GM08714 (cell line): ENCODE measurements around the gene ESR2.
"Not testable (repeated sequence)": the region's sequence is repeated elsewhere in the genome, so short reads cannot be mapped to it uniquely, and the experiment has no call there.

Source experiments
- H3K4me3 ChIP-seq: fragments of 200-500 bp; sonication (Bioruptor generic); 2 replicates; pipeline ENCODE4 v1.5.1; 2014; ENCODE audit warnings: mild to moderate bottlenecking, low read length, inconsistent platforms
- ZNF274 ChIP-seq: IDR thresholded peaks from 2 replicates; pipeline ENCODE4 v1.6.1; 2012; ENCODE audit warnings: mild to moderate bottlenecking, low read depth, low read length

Gene ESR2

DNA sequence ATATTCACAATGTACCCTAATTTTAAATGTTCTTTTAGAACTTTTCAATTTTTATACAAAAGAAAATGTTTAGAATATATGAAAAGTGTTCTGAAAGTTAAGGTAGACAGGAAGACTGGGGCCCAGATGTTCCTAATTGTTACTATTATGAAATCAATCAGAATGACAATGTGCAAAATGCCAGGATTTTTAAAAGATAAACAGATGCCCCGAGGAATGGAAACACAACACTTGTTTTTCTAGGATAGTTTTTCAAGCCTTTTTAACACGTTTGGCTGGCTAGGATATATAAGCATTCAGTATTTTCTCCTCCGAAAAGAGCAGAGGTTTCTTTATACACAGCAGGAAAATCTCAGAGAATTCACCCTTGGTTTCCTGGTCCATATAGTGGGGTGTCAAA, 106.8 kb downstream of the ESR2 start:
- H3K4me3 ChIP-seq = no peak overlapping the region
- no peak for TF ChIP-seq ZNF274

DNA sequence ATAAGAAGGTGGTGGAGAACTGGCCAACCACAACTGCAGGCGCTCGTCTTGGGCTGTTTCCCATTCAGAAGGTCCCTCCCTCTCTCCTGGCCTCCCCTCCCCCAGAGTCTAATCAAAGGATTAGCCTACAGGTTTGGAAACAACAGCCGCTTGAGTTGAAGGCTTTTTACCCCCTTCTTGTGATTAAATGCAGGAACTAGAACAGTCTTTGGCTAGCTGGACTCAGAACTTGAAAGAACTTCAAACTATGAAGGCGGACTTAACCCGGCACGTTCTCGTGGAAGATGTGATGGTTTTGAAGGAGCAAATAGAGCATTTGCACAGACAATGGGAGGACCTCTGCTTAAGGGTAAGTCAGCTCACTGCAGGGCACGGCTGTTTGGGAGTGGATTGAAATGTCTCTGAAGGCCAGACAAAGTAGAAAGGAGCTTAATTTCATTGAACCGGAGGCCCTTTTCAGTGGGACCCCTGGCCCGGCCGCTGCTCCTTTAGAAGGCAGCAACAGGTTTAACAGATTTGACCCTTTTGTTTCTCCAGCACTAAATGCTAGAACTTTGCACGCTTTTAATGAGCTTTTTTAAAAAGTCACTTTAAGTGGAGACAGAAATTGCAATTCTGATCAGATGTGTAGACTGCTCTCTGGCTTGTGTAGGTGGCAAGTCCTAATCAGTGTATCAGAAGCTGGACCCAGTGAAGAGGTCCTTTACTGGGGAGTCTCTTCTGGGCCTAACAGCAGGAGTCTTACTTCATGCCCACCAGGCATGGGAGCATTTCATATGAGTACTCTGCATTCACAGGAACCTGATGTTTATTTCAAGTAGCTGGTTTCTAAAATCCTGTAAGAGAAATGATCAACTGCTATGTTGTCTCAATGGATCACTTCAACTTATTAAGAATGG, 107.7 kb downstream of the ESR2 start:
- no peak for TF ChIP-seq ZNF274
- no peak overlapping the region for H3K4me3 ChIP-seq

- H3K4me3 ChIP-seq = no peak overlapping the region
- no peak for TF ChIP-seq ZNF274
These were observed 109.0 kb downstream of the ESR2 start for GRCh38 chr14:64185184-64185583.

DNA sequence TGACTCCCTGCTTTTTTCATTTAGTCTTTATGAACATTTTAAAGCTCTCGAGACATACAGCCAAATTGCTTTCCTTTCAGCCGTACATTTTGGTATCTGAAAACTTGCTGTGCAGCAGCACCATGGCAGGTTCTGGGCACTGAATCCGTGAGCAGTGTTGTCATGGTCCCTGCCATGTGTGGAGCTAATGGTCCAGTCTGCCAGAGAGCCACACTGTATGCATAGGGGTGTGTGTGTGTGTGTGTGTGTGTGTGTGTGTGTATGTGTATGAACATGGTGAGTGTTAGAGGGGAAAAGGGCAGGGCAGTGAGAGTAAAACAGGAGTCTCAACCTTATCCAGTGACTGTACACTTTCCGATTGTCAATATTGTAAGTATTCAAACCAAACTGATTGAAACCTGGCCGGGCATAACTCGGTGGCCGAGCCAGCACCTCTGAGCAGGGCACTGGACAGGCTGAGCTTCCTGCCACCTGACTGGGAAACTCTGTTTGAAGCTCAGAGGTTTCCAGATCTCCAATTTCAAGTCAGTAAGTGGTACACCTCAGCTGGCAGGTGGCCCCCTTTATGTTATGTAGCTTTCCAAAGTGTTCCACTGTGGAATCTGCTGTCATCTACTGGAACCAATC, 110.0 kb downstream of the ESR2 start:
- no peak for TF ChIP-seq ZNF274
- no peak overlapping the region for H3K4me3 ChIP-seq

GRCh38 chr14:64182908-64183307, 111.3 kb downstream of the ESR2 start:
- not testable (repeated sequence) for H3K4me3 ChIP-seq

DNA sequence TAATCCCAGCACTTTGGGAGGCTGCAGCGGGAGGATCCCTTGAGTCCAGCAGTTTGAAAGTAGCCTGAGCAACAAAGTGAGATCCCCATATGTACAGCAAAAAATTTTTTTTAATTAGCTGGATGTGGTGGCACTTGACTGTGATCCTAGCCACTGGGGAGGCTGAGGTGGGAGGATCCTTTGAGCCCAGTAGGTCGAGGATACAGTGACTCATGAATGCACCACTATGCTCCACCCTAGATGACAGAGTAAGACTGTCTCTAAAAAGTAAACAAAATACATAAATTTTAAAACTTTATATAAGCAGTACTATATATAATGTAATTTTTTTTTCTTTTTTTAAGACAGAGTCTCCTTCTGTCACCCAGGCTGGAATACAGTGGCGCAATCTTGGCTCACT, 115.4 kb downstream of the ESR2 start:
- no peak for TF ChIP-seq ZNF274

GRCh38 chr14:64176330-64176729, 117.8 kb downstream of the ESR2 start:
- TF ChIP-seq ZNF274 = no peak
- H3K4me3 ChIP-seq = no peak overlapping the region

More for the DNA sequence above, 115.4 kb downstream of the ESR2 start:
- no peak overlapping the region for H3K4me3 ChIP-seq

DNA sequence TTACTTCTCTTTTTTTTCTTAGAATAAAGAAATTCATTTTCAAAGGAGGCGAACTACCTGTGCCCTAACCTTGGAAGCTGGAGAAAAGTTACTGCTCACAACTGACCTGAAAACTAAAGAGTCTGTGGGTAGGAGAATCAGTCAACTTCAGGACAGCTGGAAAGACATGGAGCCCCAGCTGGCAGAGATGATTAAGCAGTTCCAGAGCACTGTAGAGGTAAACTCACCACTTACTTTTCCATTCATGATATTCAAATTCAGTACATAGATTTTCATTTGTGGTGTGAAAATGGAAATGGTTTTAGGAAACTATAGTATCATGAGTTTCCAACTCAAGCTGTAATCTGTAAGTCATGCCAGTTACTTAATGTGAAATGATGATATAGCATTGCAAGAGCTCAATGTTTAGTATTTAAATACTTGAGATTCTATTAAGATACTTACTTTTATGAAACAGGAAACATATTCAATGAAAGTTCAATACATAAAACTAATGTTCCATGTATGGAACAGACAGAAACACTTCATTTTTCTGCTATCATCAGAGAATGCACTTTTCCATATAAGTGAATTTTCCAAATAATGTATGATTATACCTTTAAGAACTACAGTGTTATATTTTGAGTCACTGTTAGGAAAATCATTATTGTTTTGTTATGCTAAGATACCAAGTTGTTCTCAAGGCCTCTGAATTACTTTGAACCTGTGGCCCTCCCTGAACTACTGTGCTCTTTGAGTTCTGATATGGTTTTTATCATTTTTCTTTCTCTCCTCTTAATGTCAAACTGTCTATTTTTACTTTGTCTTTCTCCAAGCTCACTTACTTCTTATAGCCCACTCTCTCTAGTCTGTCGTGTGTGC, 119.0 kb downstream of the ESR2 start:
- no peak for TF ChIP-seq ZNF274

DNA sequence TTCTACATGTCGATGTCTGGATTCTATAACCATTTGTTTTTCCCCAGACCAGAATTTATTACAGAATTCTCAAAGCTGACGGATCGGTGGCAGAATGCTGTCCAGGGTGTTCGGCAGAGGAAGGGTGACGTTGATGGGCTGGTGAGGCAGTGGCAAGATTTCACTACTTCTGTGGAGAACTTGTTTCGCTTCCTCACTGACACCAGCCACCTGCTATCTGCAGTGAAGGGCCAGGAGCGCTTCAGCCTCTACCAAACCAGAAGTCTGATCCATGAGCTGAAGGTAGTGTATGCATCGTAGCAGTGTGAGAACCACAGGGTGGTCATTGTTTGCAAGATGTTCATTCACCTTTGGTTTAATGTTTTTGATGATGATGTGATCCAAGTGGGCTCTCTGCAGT, 124.0 kb downstream of the ESR2 start:
- no peak for TF ChIP-seq ZNF274

More for the DNA sequence above, 119.0 kb downstream of the ESR2 start:
- no peak overlapping the region for H3K4me3 ChIP-seq

GRCh38 chr14:64159588-64159987, 134.6 kb downstream of the ESR2 start:
- TF ChIP-seq ZNF274 = no peak
- H3K4me3 ChIP-seq = no peak overlapping the region

More for the DNA sequence above, 124.0 kb downstream of the ESR2 start:
- no peak overlapping the region for H3K4me3 ChIP-seq

DNA sequence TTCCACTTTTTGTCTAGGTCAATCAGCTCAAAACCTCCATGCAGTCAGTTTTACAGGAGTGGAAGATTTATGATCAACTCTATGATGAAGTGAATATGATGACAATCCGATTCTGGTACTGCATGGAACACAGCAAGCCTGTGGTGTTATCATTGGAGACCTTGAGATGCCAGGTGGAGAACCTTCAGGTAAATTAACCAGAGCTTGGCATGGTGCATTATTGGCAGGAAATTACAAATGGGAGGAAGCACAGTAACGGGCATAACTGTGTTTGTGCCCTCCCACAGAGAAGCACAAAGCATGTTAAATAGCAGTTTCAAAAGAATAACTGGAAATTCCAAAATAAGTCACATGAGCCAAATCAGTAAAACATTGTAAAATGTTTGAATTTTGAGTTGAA, 135.6 kb downstream of the ESR2 start:
- no peak overlapping the region for H3K4me3 ChIP-seq
- no peak for TF ChIP-seq ZNF274

DNA sequence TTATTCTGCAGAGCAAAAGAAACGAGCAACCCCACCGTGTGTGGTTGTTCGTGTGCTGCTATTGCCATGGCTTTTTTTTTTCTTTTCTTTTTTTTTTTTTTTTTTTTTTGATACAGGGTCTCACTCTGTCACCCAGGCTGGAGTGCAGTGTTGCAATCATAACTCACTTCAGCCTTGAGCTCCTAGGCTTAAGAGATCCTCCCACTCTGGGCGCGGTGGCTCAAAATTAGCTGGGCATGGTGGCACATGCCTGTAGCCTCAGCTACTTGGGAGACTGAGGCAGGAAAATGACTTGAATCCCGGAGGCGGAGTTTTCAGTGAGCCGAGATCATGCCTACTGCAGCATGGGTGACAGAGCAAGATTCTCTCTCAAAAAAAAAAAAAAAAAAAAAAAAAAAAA, 144.2 kb downstream of the ESR2 start:
- TF ChIP-seq ZNF274 = no peak
- no peak overlapping the region for H3K4me3 ChIP-seq

GRCh38 chr14:64147126-64147790, 146.9 kb downstream of the ESR2 start:
- no peak for TF ChIP-seq ZNF274
- H3K4me3 ChIP-seq = no peak overlapping the region
